Activated T-cell treated with anti-CD3 and anti-CD28 coated beads for 4 hours (primary cell): ENCODE results near the gene PPP3R1.

ENCODE experiments used
- DNase-seq: peaks from one replicate; pipeline ENCODE4 v3.0.0-alpha.2; 2020

Gene PPP3R1

DNA sequence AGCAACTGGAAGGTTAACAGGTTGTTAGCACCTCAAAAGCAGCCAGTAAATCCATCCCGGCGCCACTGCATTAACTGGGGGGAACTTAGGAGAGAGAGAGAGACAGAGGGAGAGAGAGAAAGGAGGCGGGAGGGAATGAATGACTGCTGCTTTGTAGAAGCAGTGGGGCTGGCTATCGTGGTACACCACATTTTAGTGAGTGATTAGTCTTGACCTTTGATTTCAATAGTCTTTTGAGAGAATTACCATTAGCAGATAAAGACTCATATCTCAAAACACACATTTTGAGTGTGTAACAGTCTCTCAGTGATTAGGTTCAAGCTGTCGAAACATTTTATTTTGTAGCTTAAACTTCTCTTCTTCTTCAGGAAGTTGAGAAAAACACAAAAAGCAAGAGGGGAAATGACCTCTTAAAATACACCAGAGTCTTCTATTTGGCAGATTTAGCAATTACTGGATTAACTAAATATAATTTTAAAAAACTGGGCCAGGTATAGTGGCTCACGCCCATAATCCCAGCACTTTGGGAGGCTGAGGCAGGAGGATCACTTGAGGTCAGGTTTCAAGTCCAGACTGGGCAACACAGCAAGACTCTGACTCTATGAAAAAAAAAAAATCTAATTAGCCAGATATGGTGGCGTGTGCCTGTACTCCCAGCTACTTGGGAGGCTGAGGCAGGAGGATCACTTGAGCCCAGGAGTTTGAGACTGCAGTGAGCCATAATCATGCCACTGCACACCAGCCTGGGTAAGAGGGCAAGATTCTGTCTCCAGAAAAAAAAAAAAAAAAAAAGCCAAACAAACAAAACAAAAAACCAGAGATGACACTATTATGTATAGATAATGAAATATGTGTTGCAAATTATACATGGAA lies 116.6 kb downstream of the PPP3R1 start:
- no peak for DNase-seq

- no peak for DNase-seq
Observed at GRCh38 chr2:68134554-68134953, 117.8 kb downstream of the PPP3R1 start.

- no peak for DNase-seq
Observed at GRCh38 chr2:68134120-68134519, 118.2 kb downstream of the PPP3R1 start.
